ENCODE results near the gene ZMYM4. TPM values are rescaled to one million over a fixed set of nuclear protein-coding genes. Genes with fewer than 3 reads are reported as not detected.

ZMYM4 gene
- total and polyA plus RNA-seq, 10 of the 15 experiments (the other 5 are each of a cell fraction or from before 2014, with no cell fraction given): 8.0 to 37.0 (median 28.1) TPM

GRCh38 chr1:35223084-35223630, 45.4 kb upstream of the ZMYM4 start:
- Histone ChIP-seq H4K20me1 (ENCODE audit: control insufficient read depth, insufficient read depth) (no peaks in the 10 kb centered on the region), H2AFZ (ENCODE audit: control insufficient read depth, low read depth, low read length) (no peak overlapping the region), H3K4me1 (ENCODE audit: control insufficient read depth, insufficient read depth, low read length) (no peaks in the 10 kb centered on the region), H3K79me2 (ENCODE audit: control insufficient read depth, insufficient read depth, low read length) (no peaks in the 10 kb centered on the region), H3K4me2 (ENCODE audit: control insufficient read depth, insufficient read depth) (no peak overlapping the region), H3K27ac (ENCODE audit: control insufficient read depth, insufficient read depth) (no peak overlapping the region), H3K9ac (ENCODE audit: control insufficient read depth, insufficient read depth, low read length) (no peak overlapping the region), H3K36me3 (ENCODE audit: control insufficient read depth in 2 of 2, insufficient read depth in 2 of 2, low read length in 1 of 2) (no peaks in the 10 kb centered on the region), H3K9me3 (replicated peaks; ENCODE audit: control insufficient read depth, insufficient read depth, low read length) (no peaks in the 10 kb centered on the region), H3K27me3 (replicated peaks in 1 of 2; ENCODE audit: control insufficient read depth in 2 of 2, insufficient read depth in 2 of 2, low read length in 1 of 2) (no peaks in the 10 kb centered on the region), H3K4me3 (no peak overlapping the region)
- ATAC-seq (no peak), DNase-seq (ENCODE audit: low read depth, low spot score) (no peak), FAIRE-seq (no peak)
- SMC1A ChIA-PET (ENCODE audit: uncharacterized antibody, unreplicated experiment): interaction anchor here (0.6 kb wide), 2 partner anchors 57 to 188 kb away, joined by 3 read pairs; no protein-coding TSS in a partner anchor
- in situ Hi-C loops (cut with MboI): no loop called here
- intact Hi-C loops (cut with micrococcal nuclease; ENCODE audit: unreplicated experiment): no loop called here
- no peak for TF ChIP-seq CEBPB (IDR thresholded peaks at IDR 0.05; ENCODE audit: borderline replicate concordance in 1 of 2, low read depth in 2 of 2, low read length in 2 of 2)
- TF ChIP-seq BMI1 (IDR thresholded peaks at IDR 0.05; ENCODE audit: borderline replicate concordance): no peak
- no peak for TF ChIP-seq KAT2A (conservative IDR thresholded peaks at IDR 0.05; ENCODE audit: control insufficient read depth, low read depth, low read length)
- TF ChIP-seq ATF7 (IDR thresholded peaks at IDR 0.05; ENCODE audit: low read depth): no peak
- TF ChIP-seq KLF5 (IDR thresholded peaks at IDR 0.05; ENCODE audit: partially characterized antibody): no peak
- no peak for TF ChIP-seq NFIC (IDR thresholded peaks at IDR 0.05; ENCODE audit: low read depth, low read length)
- TF ChIP-seq SMAD5 (IDR thresholded peaks at IDR 0.05; ENCODE audit: low read depth): no peak
- TF ChIP-seq E4F1 (IDR thresholded peaks at IDR 0.05; ENCODE audit: borderline replicate concordance, partially characterized antibody): no peak
- TF ChIP-seq CBX5 (IDR thresholded peaks at IDR 0.05; ENCODE audit: low read depth): no peak
- TF ChIP-seq EP300 (IDR thresholded peaks at IDR 0.05; ENCODE audit: borderline replicate concordance in 1 of 2, control insufficient read depth in 1 of 2, low read depth in 2 of 2, low read length in 2 of 2): no peak
- no peak for TF ChIP-seq ASH2L (IDR thresholded peaks at IDR 0.05; ENCODE audit: borderline replicate concordance, low read depth)
- no peak for TF ChIP-seq SMC3 (IDR thresholded peaks at IDR 0.05; ENCODE audit: borderline replicate concordance, low read length)
- no peak for TF ChIP-seq HCFC1 (IDR thresholded peaks at IDR 0.05; ENCODE audit: low read length)
- no peak for TF ChIP-seq MEF2A (IDR thresholded peaks at IDR 0.05; ENCODE audit: insufficient read depth, low read depth, low read length)
- no peak for TF ChIP-seq YY1 (IDR thresholded peaks at IDR 0.05; ENCODE audit: low read depth, low read length)
- no peak for TF ChIP-seq RFX5 (IDR thresholded peaks at IDR 0.05; ENCODE audit: low read depth, low read length)
- TF ChIP-seq ZBTB4 (CRISPR knock-in tag; IDR thresholded peaks at IDR 0.05): no peak
- no peak for TF ChIP-seq MAX (IDR thresholded peaks at IDR 0.05; ENCODE audit: low read depth, low read length)
- RAD21 ChIA-PET (ENCODE audit: unreplicated experiment): no interaction called here
- CTCF ChIA-PET: interaction anchor here (0.6 to 1.9 kb wide), 6 partner anchors 21 to 492 kb away, joined by 3 to 6 read pairs (median 4); no protein-coding TSS in a partner anchor
- WGBS (ENCODE audit: insufficient coverage, insufficient replicate concordance, low lambda C conversion rate, missing lambda C conversion rate): 69% methylated on average over 4 of the region's 4 CpGs
- POLR2A ChIA-PET: no interaction called here
- no TSS peak for BruUV-seq (replicated peaks)

Measured in GM12878 (cell line).